ENCODE measurements around the gene BSG.

BSG gene

DNA sequence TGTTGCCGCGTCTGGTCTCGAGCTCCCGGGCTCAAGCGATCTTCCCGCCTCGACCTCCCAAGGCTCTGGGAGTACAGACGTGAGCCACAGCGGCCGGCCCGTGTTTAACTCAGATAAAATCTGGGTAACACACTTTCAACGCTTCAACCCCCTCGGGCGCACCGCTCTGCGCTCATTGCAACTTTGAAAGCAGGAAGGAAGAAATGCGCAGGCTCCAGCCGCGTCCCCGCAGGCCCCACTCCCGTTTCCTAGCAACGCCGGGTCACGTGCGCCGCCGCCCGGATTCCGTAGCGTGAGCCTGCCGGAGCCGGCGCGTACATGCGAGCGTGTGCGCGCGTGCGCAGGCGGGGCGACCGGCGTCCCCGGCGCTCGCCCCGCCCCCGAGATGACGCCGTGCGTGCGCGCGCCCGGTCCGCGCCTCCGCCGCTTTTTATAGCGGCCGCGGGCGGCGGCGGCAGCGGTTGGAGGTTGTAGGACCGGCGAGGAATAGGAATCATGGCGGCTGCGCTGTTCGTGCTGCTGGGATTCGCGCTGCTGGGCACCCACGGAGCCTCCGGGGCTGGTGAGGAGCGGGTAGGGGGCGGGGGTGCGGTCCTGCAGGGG lies at the start of gene BSG:
BSG (plus strand) TSS at position 457 of the 603 bp plus-strand sequence; CDS start at position 496, 39 bp downstream.
- peak; percentile 98 for DNase-seq

DNA sequence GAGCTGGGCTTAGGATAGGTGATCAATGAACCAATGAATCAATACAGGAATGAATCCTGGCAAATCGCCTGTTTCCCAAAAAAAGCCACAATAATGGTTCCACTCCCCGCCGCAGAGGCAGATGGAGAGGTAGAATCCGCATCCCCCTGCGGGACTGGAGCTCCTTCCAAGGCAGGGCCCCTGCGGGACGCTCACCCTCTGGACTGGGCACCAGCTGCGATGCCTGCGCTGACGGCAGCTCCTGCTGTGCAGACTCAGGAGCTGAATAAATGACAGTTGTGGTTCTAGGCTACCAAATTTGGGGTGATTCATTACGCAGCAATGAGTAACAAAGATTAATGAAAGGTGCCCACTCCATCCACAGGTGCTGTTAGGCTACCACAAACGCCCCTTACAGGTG lies 49.7 kb upstream of the BSG start:
- no peak for DNase-seq

DNA sequence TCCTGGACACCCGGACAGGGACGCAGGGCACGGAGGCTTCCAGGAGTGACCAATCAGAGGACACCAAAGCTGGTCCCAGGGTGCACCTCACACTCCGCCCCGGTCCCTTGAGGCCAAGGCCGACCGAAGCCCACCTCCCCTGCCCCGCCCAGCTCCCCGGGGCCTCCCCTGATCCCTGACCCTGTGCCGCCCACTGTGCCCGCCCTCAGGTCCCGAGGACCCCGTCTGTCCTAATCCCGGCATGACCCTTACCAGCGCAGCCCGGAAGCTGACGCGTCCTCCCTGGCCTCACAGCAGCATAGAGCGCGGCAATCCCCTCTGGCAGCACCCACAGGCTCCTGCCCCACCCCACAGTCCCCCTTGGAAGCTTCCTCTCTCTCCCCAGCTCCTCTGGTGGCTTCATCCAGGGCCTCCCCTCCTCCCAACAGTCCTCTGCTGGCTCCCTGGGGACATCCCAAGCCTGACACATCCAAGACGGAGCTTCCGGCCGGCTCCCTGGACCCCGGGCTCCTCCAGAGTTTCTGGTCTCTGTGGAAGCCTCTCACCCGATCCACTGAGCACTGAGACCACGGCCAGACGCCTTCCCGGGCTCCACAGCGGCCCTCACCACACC lies 48.2 kb upstream of the BSG start:
- no peak for DNase-seq

- no peak for DNase-seq
These were observed 47.4 kb upstream of the BSG start for GRCh38 chr19:525029-525428.

GRCh38 chr19:525857-526419 lies 46.5 kb upstream of the BSG start:
- DNase-seq, result no peak

GRCh38 chr19:530134-531008 lies 42.0 kb upstream of the BSG start:
- no peak for DNase-seq

- DNase-seq, result peak; percentile 90
These were observed 41.2 kb upstream of the BSG start for GRCh38 chr19:531009-531752.

GRCh38 chr19:531753-532560 lies 40.4 kb upstream of the BSG start, which contains the start of gene CDC34:
Gene CDC34 (plus strand): TSS chr19:531760. CDS start chr19:531932, 172 bp downstream.
- DNase-seq, result no peak

- peak; percentile 63 for DNase-seq
These were observed 39.6 kb upstream of the BSG start for GRCh38 chr19:532561-533363.

GRCh38 chr19:533364-534058 lies 38.9 kb upstream of the BSG start:
- DNase-seq, result no peak

DNA sequence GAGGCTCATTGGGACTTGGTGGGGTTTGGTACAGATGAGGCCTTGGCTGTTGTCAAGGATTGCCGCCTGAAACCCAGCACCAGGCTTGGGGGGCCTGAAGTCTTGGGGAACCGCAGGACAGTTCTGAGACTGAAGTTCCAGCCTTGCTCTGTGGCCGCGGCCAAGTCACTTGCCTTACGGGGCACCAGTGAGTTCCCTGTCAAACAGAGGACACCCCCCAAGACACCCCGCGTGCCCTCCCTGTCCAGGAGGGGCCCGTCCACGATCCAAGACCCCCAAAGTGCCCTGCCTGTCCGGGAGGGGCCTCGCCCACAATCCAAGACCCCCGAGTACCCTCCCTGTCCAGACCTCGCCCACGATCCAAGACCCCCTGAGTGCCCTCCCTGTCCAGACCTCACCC lies 38.3 kb upstream of the BSG start:
- no peak for DNase-seq

DNA sequence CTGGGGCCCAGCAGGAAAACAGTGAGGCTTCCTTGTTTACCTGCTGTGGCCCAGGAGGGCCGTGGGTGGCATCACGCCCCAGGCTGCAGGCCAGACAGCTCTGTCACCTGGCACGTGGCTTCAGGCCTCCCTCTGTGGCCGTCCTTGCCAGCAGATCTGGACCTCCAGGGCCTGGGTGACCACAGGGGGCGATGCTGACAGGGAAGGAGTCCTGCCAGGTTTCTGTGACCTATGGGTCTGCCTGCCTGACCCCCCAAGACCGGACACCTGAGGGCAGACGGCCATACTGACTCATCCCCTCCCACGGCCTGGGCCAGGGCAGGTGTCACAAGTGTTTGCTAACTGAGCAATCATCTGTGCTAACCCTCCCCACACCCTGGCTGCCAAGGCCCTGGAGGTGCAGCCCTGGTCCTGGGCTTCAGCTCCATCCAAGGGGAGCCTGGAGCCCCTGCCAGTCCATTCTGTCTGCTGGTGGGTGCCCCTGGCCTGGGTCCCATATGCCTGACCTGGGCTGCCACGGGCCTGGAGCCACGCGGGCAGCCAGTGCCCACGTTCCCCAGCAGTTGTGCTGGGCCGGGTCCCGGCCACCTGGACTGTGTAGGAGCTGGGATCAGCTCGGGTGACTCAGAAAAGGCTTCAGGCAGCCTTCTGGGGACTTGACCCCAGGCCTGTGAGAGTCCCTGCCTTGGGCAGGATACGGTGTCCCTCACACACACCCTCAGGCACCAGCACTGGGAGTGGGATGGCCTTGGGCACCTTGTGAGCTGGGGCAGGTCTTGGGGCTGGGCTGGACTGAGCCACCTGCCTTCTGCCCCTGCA lies 37.2 kb upstream of the BSG start:
- no peak for DNase-seq

DNA sequence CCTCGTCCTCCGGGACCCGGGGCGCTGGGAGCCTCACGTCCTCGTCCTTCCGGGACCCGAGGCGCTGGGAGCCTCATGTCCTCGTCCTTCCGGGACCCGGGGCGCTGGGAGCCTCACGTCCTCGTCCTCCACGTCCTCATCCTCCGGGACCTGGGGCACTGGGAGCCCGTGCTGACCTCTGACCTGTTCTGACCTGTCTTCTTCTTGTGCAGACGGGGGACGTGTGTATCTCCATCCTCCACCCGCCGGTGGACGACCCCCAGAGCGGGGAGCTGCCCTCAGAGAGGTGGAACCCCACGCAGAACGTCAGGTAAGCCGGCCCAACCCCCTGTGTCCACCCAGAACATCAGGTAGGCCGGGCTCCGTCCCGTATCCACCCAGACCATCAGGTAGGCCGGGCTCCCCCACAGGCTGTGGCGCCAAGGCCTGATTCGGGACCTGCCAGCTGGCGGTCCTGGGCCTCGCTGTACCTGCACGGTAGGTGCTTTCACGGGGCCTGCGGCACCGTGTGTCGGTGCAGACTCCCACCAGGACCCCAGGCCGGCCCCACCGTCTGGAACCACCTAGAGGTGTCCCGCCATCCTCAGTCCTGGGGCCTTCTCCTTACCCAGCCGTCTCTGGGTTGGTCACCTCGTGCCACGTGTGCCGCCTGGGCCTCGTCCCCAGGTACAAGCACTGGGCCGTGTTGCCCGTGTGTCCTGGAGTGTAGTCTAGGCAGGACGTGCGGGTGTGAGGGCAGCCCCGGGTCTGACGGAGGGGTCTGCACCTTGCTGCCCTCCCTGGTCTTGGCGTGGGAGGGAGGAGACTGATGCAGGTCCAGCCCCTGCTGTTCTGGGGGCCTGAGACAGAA lies 36.1 kb upstream of the BSG start:
- no peak for DNase-seq

DNA sequence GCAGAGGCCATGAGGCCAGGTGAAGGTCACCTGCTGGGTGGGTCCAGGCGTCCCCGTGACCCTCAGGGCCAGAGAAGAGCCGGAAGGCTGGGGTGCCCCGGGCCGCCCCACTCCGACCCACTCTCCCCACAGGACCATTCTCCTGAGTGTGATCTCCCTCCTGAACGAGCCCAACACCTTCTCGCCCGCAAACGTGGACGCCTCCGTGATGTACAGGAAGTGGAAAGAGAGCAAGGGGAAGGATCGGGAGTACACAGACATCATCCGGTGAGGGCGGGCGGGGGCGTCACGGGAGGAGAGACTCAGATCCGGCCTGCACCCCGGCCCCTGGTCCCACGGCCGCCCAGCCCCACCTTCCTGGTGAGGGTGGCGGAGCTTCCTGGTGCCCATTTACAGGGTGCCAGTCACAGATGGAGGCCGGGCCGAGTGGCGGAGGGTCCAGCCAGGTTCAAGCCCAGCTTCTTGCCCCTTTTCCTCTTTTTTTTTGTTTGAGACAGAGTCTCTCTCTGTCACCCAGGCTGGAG lies 35.5 kb upstream of the BSG start:
- DNase-seq, result no peak

DNA sequence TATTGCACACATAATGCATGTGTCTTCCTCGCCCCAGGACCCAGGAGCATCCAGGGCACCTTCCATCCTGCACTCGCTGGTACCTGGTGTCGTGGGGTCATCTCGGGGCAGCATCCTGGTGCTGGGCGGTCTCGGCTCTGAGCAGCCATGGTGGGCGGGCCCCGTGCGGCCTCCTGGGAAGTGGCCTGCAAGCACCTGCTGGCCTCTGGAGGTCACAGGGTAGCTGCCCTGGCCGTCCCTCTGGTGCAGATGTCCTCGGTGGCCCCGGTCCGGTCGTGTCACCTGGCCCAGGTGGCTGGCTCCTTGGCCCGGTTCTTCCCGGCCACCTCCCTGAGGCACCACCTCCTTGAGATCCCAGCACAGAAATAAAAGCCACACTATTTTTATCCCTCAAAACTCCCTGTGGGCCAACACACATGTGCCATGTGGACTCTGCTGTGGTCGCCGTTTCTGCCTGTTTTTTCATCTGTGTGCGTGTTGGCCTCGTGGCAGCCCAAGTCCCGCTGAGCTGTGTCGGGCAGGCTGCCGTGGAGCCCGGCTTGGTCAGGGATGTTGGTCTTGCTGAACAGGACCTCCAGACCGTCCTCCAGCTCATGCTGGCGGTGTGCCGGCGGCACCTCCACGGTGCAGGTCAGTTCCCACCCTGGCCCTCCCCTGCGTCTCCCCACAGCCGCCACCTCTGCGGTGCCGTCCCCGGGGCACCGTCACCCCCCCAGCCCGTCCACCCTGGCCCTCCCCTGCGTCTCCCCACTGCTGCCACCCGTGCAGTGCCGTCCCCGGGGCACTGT lies 33.6 kb upstream of the BSG start:
- DNase-seq, result no peak

DNA sequence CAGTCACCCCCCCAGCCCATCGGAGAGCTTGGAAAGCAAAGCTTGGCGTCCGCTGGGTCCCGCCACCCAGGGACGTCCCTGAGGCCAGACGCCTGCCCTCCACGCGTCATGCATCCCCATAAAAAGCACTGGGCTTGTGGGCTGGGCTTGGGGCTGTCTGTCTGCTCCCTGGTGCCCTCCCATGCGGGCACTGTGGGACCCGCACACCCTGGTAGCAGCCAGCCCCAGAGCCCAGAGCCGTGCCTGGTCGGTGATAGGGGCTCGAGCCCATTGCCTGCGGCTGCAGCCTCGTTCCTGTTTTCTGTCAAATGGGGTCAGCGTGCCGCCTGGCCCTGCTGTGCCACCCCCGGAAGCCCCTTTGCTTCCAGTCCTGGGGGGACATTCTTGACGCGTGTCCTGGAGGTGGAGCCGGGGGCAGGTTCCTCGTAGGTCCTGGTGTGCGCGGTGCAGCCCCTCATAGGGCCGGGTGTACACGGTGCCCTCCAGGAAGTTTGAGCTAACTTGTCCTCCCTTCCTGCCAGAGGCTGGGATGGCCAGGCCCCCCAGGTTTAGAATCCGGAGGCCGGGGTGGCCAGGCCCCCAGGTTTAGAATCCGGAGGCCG lies 32.9 kb upstream of the BSG start:
- no peak for DNase-seq

All from CD4-positive, alpha-beta T cell treated with Interleukin-21 for 1 hour (primary cell).